Suprapubic skin (tissue), 3 donors: ENCODE results near the gene USP17L12.
"Not testable (repeated sequence)": the region's sequence is repeated elsewhere in the genome, so short reads cannot be mapped to it uniquely, and the experiment has no call there.

Experiments used
- POLR2A ChIP-seq, 2 donors: fragments of 450-650 bp; IDR thresholded peaks; one replicate each; pipeline ENCODE4 v1.6.1; 2017; ENCODE audit warnings: antibody characterized with exemption in 2 of 2, mild to moderate bottlenecking in 2 of 2, moderate library complexity in 2 of 2
- TF ChIP-seq, protein P1 (sequence below), 2 donors: fragments of 200-600 bp in 1 of 2; fragments of 450-650 bp in 1 of 2; sonication (generic) in 1 of 2; IDR thresholded peaks; one replicate each; pipeline ENCODE4 v1.5.1; 2016 to 2019; ENCODE audit warnings: antibody characterized with exemption in 2 of 2, mild to moderate bottlenecking in 1 of 2, moderate library complexity in 1 of 2

GRCh38 chr4:9238461-9238860, 18.5 kb downstream of the USP17L12 start:
- TF ChIP-seq, protein P1, sequence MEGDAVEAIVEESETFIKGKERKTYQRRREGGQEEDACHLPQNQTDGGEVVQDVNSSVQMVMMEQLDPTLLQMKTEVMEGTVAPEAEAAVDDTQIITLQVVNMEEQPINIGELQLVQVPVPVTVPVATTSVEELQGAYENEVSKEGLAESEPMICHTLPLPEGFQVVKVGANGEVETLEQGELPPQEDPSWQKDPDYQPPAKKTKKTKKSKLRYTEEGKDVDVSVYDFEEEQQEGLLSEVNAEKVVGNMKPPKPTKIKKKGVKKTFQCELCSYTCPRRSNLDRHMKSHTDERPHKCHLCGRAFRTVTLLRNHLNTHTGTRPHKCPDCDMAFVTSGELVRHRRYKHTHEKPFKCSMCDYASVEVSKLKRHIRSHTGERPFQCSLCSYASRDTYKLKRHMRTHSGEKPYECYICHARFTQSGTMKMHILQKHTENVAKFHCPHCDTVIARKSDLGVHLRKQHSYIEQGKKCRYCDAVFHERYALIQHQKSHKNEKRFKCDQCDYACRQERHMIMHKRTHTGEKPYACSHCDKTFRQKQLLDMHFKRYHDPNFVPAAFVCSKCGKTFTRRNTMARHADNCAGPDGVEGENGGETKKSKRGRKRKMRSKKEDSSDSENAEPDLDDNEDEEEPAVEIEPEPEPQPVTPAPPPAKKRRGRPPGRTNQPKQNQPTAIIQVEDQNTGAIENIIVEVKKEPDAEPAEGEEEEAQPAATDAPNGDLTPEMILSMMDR (IDR thresholded peaks at IDR 0.05), result not testable (repeated sequence)
- TF ChIP-seq POLR2A (IDR thresholded peaks at IDR 0.05), result not testable (repeated sequence)
